Effector memory CD4-positive, alpha-beta T cell (primary cell): ENCODE measurements around the gene PGAP6.
A peak's percentile ranks its signal among the peaks of the same experiment; 100 is the strongest.
"Not testable (repeated sequence)": the region's sequence is repeated elsewhere in the genome, so short reads cannot be mapped to it uniquely, and the experiment has no call there.

Experiments used
- DNase-seq, 3 donors: peaks; one replicate each; pipeline ENCODE4 v3.0.0-alpha.2; 2020
- H3K27ac ChIP-seq: 2 replicates; pipeline ENCODE4 v1.7.0; 2013; ENCODE audit warnings: mild to moderate bottlenecking, low read length, moderate library complexity; ENCODE audit not compliant: insufficient read depth, poor library complexity, severe bottlenecking
- H3K27me3 ChIP-seq: replicated peaks from 2 replicates; pipeline ENCODE4 v1.7.0; 2013; ENCODE audit warnings: mild to moderate bottlenecking, low read length; ENCODE audit not compliant: insufficient read depth, control insufficient read depth, poor library complexity, severe bottlenecking
- H3K36me3 ChIP-seq: 2 replicates; pipeline ENCODE4 v1.7.0; 2013; ENCODE audit warnings: mild to moderate bottlenecking, low read length, moderate library complexity; ENCODE audit not compliant: control insufficient read depth, insufficient read depth
- H3K4me1 ChIP-seq: 2 replicates; pipeline ENCODE4 v1.7.0; 2013; ENCODE audit warnings: low read length, mild to moderate bottlenecking; ENCODE audit not compliant: control insufficient read depth, insufficient read depth, poor library complexity, severe bottlenecking
- H3K4me3 ChIP-seq: 2 replicates; pipeline ENCODE4 v1.7.0; 2013; ENCODE audit warnings: low read length, low read depth, mild to moderate bottlenecking; ENCODE audit not compliant: insufficient read depth, poor library complexity, severe bottlenecking
- H3K9me3 ChIP-seq: 2 replicates; pipeline ENCODE4 v1.7.0; 2013; ENCODE audit warnings: mild to moderate bottlenecking, low read length, moderate library complexity; ENCODE audit not compliant: control insufficient read depth

PGAP6 gene

DNA sequence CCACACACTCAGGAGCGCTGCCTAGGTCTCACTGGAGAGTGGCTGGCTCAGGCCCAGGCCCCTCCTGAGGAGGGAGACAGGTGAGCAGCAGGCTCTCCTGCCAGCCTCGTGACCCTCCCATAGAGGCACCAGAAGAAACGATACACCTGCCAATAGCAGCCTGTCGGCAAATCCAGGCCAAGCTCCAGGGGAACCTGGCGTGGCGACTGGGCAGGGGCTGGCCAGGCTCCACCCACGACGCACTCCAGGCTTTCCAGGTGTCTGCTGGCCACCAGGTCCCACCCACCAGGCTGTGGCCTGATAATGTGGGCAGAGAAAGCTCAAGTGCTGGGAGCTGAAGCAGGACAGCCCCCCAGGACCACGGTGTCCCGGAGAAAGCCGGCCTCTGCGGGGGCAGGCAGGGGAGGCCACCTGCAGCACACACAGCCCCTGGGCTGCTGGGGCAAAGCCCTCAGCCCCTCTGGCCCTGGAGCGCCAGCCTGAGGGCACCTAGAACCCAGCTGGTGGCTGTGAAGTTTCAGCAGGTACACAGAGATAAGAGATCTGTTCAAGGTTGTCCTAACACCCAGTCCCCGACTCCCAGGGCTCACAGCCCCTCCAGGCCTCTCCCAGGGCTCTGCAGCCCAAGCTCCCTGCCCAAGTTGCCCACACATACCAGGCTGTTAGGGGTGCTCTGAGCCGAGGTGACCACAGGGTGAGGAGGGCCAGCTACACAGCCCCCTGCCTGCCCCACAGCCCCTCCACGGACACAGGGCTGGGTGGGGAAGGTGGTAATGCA is 2.4 kb downstream of the PGAP6 start:
- no peaks in the 10 kb centered on the region for H3K27me3 ChIP-seq
- DNase-seq, result no peak
- H3K9me3 ChIP-seq, result no peaks in the 10 kb centered on the region
- H3K36me3 ChIP-seq, result peaks cover 28% of the 10 kb centered on the region
- H3K27ac ChIP-seq, result peak overlapping the region; percentile 63
- H3K4me3 ChIP-seq, result peak overlapping the region; percentile 78
- peaks cover 26% of the 10 kb centered on the region for H3K4me1 ChIP-seq

DNA sequence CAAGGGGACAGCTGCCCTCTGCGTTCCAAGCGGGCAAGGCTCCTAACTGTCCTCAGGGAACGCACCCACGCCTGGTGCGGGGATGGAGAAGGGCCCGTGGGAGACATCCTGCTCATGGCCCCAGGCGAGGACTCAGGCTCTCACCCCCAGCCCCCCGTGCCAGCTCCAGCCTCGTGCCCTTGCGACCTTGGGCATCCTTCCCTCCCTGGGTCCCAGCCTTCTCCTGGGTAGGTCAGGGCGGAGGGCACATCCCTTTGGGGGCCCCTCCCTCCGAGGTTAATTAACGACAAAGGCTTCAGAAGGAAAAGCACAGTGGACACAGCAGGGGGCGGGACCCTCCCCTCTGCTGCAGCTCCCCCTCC is 3.0 kb downstream of the PGAP6 start:
- DNase-seq, result no peak
- peak overlapping the region; percentile 63 for H3K27ac ChIP-seq
- H3K4me1 ChIP-seq, result peaks cover 26% of the 10 kb centered on the region
- H3K36me3 ChIP-seq, result peaks cover 34% of the 10 kb centered on the region
- H3K9me3 ChIP-seq, result no peaks in the 10 kb centered on the region
- no peaks in the 10 kb centered on the region for H3K27me3 ChIP-seq
- H3K4me3 ChIP-seq, result no peak overlapping the region

DNA sequence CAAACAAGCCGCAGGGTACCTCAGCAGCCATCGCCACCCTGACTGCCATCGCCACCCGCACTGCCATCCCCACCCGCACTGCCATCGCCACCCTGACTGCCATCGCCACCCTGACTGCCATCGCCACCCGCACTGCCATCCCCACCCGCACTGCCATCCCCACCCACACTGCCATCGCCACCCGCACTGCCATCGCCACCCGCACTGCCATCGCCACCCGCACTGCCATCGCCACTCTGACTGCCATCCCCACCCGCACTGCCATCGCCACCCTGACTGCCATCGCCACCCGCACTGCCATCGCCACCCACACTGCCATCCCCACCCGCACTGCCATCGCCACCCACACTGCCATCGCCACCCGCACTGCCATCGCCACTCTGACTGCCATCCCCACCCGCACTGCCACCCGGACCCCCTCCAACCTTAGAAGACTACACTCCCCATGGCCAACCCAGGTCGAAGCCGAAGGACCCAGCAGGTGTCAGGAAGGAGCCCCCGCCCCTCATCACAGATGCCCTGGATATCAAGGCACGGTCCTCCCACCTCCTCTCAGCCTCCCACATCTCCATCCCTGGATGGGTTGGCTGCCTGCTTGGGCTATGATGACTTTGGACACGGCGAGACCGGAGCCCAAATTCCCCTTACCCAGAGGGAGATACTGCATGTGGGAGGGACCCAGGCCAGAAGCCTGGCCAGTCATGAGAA is 3.5 kb downstream of the PGAP6 start:
- DNase-seq, H3K4me3 ChIP-seq, H3K27ac ChIP-seq, H3K9me3 ChIP-seq, H3K27me3 ChIP-seq: not testable (repeated sequence)
- Histone ChIP-seq H3K4me1 (peaks cover 24% of the 10 kb centered on the region), H3K36me3 (peaks cover 38% of the 10 kb centered on the region)

DNA sequence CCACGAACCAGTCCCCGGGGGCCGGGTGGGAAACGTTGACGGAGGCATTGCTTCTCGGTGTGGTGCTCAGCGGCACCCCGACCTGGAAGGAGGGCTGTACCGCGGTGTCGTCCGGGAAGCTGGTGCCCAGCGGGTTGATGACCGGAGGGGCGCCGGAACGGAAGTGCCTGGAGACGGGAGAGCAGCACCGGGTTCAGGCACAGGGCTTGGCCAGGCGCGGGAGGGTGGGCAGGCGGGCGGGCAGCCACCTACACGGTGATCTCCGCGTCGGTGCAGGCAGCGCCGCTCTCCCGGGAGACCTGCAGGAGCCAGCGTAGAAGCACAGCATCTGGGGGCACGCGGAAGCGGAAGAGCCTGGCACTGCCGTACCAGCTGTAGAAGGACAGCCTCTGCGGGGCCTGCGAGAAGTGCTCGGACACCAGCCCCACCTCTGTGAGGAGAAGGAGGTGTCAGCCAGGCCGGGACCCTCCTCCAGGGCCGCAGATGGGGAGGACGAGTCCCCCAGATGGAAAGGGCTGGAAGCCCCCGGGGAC is 4.3 kb downstream of the PGAP6 start:
- Histone ChIP-seq H3K4me1 (peaks cover 17% of the 10 kb centered on the region), H3K4me3 (no peak overlapping the region), H3K9me3 (no peaks in the 10 kb centered on the region), H3K36me3 (peaks cover 38% of the 10 kb centered on the region), H3K27me3 (no peaks in the 10 kb centered on the region), H3K27ac (no peak overlapping the region)
- no peak for DNase-seq

DNA sequence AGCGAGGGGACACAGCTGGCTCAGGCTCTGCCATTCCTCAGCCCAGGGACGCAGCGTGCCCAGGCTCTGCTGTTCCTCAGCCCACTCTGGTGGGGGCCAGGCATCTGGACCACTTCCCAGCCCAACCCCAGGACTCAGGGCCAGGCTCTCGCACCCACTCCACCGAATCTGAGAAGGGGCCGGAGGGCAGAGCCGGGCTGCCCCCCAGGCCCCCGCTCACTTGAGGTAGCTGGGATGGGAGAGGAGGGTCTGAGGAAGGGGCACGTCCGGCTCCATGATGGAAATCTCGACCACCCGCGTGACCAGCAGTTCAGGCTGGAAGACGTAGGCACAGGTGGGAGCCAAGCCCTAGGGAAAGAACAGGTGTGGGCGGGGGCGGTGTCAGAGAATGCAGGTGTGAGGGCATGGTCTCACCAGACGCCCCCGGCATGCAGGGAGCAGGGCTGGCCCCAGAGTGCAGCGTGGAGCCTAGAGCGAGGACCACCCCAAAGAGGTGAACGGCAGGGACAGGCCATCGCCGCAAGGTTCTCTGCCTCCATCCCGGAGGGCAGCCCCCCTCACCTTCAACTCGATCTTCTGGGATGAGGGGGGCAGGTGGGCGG is 4.9 kb downstream of the PGAP6 start:
- Histone ChIP-seq H3K27ac (no peak overlapping the region), H3K4me3 (no peak overlapping the region), H3K4me1 (peaks cover 17% of the 10 kb centered on the region), H3K27me3 (no peaks in the 10 kb centered on the region), H3K36me3 (peaks cover 38% of the 10 kb centered on the region), H3K9me3 (no peaks in the 10 kb centered on the region)
- DNase-seq, result no peak

DNA sequence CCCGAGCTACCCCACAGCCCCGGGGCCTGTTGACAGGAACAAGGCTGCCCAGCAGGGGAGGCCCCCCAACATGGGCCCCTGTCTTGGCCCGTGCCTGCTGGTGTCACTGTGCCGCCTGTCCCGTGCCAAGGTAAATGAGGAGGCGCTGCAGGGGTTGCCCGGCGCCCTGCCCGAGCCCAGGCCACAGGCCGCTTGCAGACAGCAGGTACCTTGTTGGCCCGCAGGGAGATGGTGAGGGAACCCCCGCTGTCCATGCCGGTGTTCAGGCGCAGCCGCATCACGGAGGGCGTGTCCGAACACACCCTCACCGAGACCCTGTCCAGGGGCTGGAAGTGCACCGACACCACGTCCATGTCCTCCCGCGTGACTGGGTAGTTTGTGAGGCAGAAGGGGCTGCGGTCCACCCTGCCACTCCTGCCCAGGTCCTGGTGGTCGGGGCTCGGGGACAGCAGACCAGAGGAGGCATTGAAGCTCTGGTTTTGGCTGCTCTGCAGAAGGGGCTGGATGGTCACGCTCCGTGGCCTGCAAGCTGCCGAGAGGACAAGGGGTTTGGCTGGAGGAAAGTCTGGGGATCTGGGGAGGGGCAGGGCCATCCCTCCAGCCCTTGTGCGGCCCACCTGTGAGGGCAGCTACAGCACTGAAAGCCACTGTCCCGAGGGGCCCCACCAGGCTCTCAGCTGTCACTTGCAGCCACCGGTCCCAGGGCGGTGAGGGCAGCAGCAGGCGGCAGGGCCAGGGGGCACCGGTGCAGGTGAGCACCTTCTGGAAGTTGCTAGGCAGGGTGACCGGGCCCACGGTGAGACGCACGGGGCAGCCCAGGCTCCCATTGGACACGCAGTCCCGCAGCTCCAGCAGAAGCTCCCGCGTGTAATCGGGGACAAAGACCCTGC is 5.6 kb downstream of the PGAP6 start:
- DNase-seq, result no peak
- no peaks in the 10 kb centered on the region for H3K27me3 ChIP-seq
- no peaks in the 10 kb centered on the region for H3K9me3 ChIP-seq
- peaks cover 18% of the 10 kb centered on the region for H3K4me1 ChIP-seq
- no peak overlapping the region for H3K4me3 ChIP-seq
- H3K36me3 ChIP-seq, result peaks cover 45% of the 10 kb centered on the region
- H3K27ac ChIP-seq, result no peak overlapping the region

DNA sequence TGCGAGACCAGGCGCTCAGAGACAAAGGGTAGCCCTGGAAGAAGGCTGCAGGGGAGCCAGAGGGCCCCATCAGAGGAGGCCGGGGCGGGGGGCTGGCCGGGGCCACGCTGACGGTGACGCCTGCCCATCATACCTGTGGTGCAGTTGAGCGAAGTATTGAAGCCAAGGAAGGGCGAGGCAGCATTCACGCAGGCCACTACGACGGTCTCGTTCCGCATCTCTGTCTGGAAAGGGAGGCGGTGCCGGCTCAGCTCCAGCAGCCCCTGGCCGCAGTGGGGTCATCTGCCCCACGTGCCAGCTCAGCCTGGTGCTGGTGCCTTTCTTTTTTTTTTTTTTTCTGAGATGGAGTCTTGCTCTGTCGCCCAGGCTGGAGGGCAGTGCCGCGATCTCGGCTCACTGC is 6.6 kb downstream of the PGAP6 start:
- DNase-seq, result no peak
- Histone ChIP-seq H3K9me3 (no peaks in the 10 kb centered on the region), H3K27me3 (no peaks in the 10 kb centered on the region), H3K4me3 (no peak overlapping the region), H3K36me3 (peaks cover 45% of the 10 kb centered on the region), H3K27ac (no peak overlapping the region), H3K4me1 (peaks cover 18% of the 10 kb centered on the region)

DNA sequence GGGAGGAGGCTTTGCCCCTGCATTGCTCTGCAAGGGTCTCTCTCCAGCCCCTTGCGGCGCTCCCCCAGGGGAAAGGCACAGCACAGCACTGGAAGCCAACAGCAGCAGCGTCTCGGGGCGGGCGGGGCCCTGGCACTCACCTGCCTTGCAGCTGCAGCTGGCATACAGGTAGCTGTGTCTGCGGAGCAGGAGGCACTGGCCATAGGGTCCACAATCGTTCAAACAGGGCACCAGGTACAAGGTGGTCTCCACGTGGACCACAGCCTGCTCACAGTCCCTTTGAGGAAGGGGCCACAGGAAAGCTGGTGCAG is 7.2 kb downstream of the PGAP6 start:
- no peaks in the 10 kb centered on the region for H3K27me3 ChIP-seq
- H3K27ac ChIP-seq, result no peak overlapping the region
- peaks cover 19% of the 10 kb centered on the region for H3K4me1 ChIP-seq
- H3K9me3 ChIP-seq, result no peaks in the 10 kb centered on the region
- peaks cover 45% of the 10 kb centered on the region for H3K36me3 ChIP-seq
- no peak for DNase-seq
- no peak overlapping the region for H3K4me3 ChIP-seq

DNA sequence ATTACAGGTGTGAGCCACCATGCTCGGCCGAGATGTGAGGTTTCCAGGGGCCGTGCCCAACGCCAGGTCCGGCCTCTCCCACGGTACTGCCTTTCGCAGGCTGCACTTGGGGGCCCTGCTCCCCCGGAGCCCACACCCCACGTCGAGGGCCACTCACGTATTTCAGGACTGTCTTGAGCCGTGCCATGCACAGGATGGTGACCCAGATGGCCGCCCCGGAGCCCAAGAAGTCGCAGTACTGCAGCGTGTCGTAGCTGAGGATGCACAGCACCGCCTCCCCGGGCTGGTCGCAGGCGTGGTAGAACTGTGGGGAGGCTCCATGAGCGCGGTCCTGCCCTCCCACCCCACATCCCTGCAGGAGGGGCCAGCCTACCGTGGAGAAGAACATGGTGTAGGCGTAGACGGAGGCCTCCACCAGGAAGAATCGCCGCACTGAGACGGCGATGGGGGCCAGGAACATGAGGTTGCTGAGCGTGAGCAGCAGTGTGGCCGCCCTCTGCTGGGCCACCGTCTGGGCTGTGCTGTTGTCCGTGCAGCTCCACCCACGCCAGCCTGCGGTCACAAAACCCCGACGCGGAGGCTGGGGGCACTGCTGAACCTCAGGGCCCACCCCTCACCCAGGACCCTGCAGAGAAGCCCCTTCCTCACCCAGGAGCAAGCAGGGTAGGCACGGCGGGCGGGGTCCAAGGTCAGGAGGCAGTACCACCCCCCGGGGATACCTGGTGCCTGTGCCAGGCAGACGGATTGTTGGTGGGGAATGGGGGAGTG is 7.7 kb downstream of the PGAP6 start:
- Histone ChIP-seq H3K4me1 (peaks cover 19% of the 10 kb centered on the region), H3K27me3 (no peaks in the 10 kb centered on the region), H3K9me3 (no peaks in the 10 kb centered on the region), H3K4me3 (no peak overlapping the region), H3K27ac (no peak overlapping the region), H3K36me3 (peaks cover 45% of the 10 kb centered on the region)
- DNase-seq, result no peak
